DOHH2 (cell line): Measurements from ENCODE around the gene HSPG2.
"Not testable (repeated sequence)": the region's sequence is repeated elsewhere in the genome, so short reads cannot be mapped to it uniquely, and the experiment has no call there.

Source experiments
- H3F3A ChIP-seq: fragments of 200-600 bp; sonication (generic), shearing (Covaris generic); 2 replicates; pipeline ENCODE4 v1.6.0; 2016; ENCODE audit warnings: antibody characterized with exemption, mild to moderate bottlenecking; ENCODE audit not compliant: control insufficient read depth, insufficient read depth
- H3K27ac ChIP-seq: fragments of 200-600 bp; sonication (generic); 2 replicates; pipeline ENCODE4 v1.5.1; 2014; ENCODE audit warnings: low read depth, mild to moderate bottlenecking, low read length, moderate library complexity
- H3K27me3 ChIP-seq: fragments of 200-600 bp; sonication (generic); 2 replicates; pipeline ENCODE4 v1.6.1; 2014; ENCODE audit warnings: mild to moderate bottlenecking, low read length, mixed read lengths; ENCODE audit not compliant: control insufficient read depth
- H3K36me3 ChIP-seq: fragments of 200-600 bp; sonication (generic); 2 replicates; pipeline ENCODE4 v1.6.1; 2014; ENCODE audit warnings: mild to moderate bottlenecking, low read length, moderate library complexity, mixed read lengths; ENCODE audit not compliant: control insufficient read depth
- H3K4me1 ChIP-seq: fragments of 200-600 bp; sonication (generic); 2 replicates; pipeline ENCODE4 v1.6.1; 2014; ENCODE audit warnings: mild to moderate bottlenecking, low read length, mixed read lengths; ENCODE audit not compliant: control insufficient read depth
- H3K4me2 ChIP-seq: fragments of 200-600 bp; sonication (generic); 2 replicates; pipeline ENCODE4 v1.6.0; 2014; ENCODE audit warnings: mild to moderate bottlenecking, low read length, moderate library complexity
- H3K4me3 ChIP-seq: fragments of 200-600 bp; sonication (generic); 2 replicates; pipeline ENCODE4 v1.5.1; 2014; ENCODE audit warnings: mild to moderate bottlenecking, low read length, mixed read lengths
- H3K79me2 ChIP-seq: fragments of 200-600 bp; sonication (generic); 2 replicates; pipeline ENCODE4 v1.6.1; 2014; ENCODE audit warnings: mild to moderate bottlenecking, low read length, mixed read lengths; ENCODE audit not compliant: control insufficient read depth
- H3K9me2 ChIP-seq: fragments of 200-600 bp; sonication (generic); replicated peaks from 2 replicates; pipeline ENCODE4 v1.6.1; 2014; ENCODE audit warnings: mild to moderate bottlenecking, low read length, mixed read lengths; ENCODE audit not compliant: control insufficient read depth
- H3K9me3 ChIP-seq: fragments of 200-600 bp; sonication (generic); 2 replicates; pipeline ENCODE4 v1.6.1; 2014; ENCODE audit warnings: antibody characterized with exemption, low read length, mixed read lengths; ENCODE audit not compliant: control insufficient read depth, insufficient read depth
- H4K20me1 ChIP-seq: fragments of 200-600 bp; sonication (generic); 2 replicates; pipeline ENCODE4 v1.6.0; 2014; ENCODE audit warnings: low read depth, mild to moderate bottlenecking, antibody characterized with exemption, low read length, moderate library complexity; ENCODE audit not compliant: control insufficient read depth, insufficient read depth
- EZH2phosphoT487 ChIP-seq: fragments of 200-600 bp; sonication (generic); IDR thresholded peaks from 2 replicates; pipeline ENCODE4 v1.6.1; 2017; ENCODE audit warnings: borderline replicate concordance, mild to moderate bottlenecking, antibody characterized with exemption, low read length, moderate library complexity, mixed read lengths
- TF ChIP-seq, protein P1 (sequence below): fragments of 200-600 bp; sonication (generic); IDR thresholded peaks from one replicate; pipeline ENCODE4 v1.5.1; 2014; ENCODE audit warnings: antibody characterized with exemption, mild to moderate bottlenecking, low read depth, low read length; ENCODE audit not compliant: poor library complexity, severe bottlenecking

Gene HSPG2

GRCh38 chr1:21786640-21787039, 150.5 kb downstream of the HSPG2 start:
- no peak overlapping the region for H3K27ac ChIP-seq
- H3K27me3 ChIP-seq = 0 out of 2 replicates have a peak, but pooled peaks cover 2% of the 10 kb centered on the region
- H3K36me3 ChIP-seq = peaks cover 6% of the 10 kb centered on the region
- H3K4me3 ChIP-seq = no peak overlapping the region
- H3F3A ChIP-seq = 0 out of 2 replicates have a peak, but pooled peaks cover 2% of the 10 kb centered on the region
- no peak overlapping the region for H3K4me2 ChIP-seq
- no peaks in the 10 kb centered on the region for H4K20me1 ChIP-seq
- H3K4me1 ChIP-seq = peaks cover 6% of the 10 kb centered on the region
- no peaks in the 10 kb centered on the region for H3K9me2 ChIP-seq
- peaks cover 13% of the 10 kb centered on the region for H3K79me2 ChIP-seq
- TF ChIP-seq EZH2phosphoT487 = no peak
- TF ChIP-seq, protein P1, sequence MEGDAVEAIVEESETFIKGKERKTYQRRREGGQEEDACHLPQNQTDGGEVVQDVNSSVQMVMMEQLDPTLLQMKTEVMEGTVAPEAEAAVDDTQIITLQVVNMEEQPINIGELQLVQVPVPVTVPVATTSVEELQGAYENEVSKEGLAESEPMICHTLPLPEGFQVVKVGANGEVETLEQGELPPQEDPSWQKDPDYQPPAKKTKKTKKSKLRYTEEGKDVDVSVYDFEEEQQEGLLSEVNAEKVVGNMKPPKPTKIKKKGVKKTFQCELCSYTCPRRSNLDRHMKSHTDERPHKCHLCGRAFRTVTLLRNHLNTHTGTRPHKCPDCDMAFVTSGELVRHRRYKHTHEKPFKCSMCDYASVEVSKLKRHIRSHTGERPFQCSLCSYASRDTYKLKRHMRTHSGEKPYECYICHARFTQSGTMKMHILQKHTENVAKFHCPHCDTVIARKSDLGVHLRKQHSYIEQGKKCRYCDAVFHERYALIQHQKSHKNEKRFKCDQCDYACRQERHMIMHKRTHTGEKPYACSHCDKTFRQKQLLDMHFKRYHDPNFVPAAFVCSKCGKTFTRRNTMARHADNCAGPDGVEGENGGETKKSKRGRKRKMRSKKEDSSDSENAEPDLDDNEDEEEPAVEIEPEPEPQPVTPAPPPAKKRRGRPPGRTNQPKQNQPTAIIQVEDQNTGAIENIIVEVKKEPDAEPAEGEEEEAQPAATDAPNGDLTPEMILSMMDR = no peak
- no peaks in the 10 kb centered on the region for H3K9me3 ChIP-seq

DNA sequence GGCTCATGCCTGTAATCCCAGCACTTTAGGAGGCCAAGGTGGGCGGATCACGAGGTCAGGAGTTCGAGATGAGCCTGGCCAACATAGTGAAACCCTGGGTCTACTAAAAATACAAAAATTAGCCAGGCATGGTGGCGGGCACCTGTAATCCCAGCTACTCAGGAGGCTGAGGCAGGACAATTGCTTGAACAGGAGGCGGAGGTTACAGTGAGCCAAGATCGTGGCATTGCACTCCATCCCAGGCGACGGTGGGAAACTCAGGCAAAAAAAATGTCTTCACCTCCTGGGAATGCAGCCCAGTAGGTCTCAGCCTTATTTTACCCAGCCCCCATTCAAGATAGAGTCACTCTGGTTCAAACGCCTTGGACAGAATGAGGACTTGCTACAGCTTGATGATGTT, 151.3 kb downstream of the HSPG2 start:
- H4K20me1 ChIP-seq, H3K4me3 ChIP-seq, H3F3A ChIP-seq, H3K27ac ChIP-seq, H3K36me3 ChIP-seq, H3K9me3 ChIP-seq, H3K4me1 ChIP-seq, H3K9me2 ChIP-seq, H3K27me3 ChIP-seq, H3K4me2 ChIP-seq: not testable (repeated sequence)
- H3K79me2 ChIP-seq = peaks cover 21% of the 10 kb centered on the region

- Histone ChIP-seq H3K4me3 (peak overlapping the region; percentile 100), H3K9me2 (no peaks in the 10 kb centered on the region), H3F3A (0 out of 2 replicates have a peak, but pooled peaks cover 5% of the 10 kb centered on the region), H3K79me2 (peaks cover 40% of the 10 kb centered on the region), H3K27me3 (0 out of 2 replicates have a peak, but pooled peaks cover 2% of the 10 kb centered on the region), H3K4me2 (peak overlapping the region; percentile 98), H4K20me1 (peaks cover 10% of the 10 kb centered on the region), H3K27ac (peak overlapping the region; percentile 97), H3K4me1 (peaks cover 22% of the 10 kb centered on the region), H3K9me3 (no peaks in the 10 kb centered on the region), H3K36me3 (peaks cover 10% of the 10 kb centered on the region)
- TF ChIP-seq EZH2phosphoT487 = no peak
- TF ChIP-seq, protein P1 = no peak
These were observed 153.2 kb downstream of the HSPG2 start for GRCh38 chr1:21783679-21784603.
